HFF-Myc (cell line): ENCODE data around the gene ADCY1.
A peak's percentile ranks its signal among the peaks of the same experiment; 100 is the strongest.

Source experiments
- DNase-seq: peaks from one replicate; pipeline ENCODE4 v3.0.0-alpha.2; 2011; ENCODE audit warnings: low read depth; ENCODE audit errors: extremely low read depth
- H3K4me3 ChIP-seq: replicated peaks from 2 replicates; pipeline ENCODE4 v1.5.1; 2011; ENCODE audit warnings: low read depth, mild to moderate bottlenecking, control low read depth, low read length
- CTCF ChIP-seq: IDR thresholded peaks from 2 replicates; pipeline ENCODE4 v1.5.1; 2012; ENCODE audit warnings: mild to moderate bottlenecking, low read depth, low read length, control low read depth; ENCODE audit errors: missing control alignments

Gene ADCY1

DNA sequence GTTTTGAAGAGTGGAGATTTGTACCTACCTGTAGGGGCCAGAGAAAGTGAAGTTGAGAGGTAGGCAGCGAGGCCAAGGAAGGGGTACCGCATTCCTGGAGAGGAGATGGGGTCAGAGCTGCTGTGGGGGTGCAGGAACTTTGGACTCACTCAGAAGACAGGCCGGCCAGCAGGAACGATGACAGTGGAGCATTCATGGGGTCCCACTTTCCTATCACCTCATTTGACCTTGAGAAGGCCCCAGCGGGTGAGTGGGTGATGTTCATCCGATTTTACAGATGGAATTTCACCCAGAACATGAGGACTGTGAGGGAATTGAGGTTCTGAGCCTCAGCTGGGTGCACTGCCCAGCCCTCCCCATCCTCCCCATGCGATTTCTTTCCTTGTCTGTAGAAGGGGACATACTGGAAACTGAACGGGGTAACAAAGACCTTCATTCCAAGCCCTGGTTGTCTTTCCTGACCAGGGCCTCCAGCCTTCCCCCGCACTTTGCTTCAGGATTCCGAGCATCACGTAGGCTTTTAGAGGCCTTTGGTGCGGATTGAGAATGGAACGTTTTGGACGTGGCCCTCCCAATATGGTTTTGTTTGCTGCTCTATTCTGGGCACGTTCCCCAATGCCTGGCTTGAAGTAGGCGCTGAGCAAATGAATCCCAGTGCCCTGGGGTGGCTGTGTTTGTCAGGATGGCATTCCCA, 87.3 kb downstream of the ADCY1 start:
- no peak for TF ChIP-seq CTCF
- no peak for DNase-seq
- H3K4me3 ChIP-seq, result no peak overlapping the region

DNA sequence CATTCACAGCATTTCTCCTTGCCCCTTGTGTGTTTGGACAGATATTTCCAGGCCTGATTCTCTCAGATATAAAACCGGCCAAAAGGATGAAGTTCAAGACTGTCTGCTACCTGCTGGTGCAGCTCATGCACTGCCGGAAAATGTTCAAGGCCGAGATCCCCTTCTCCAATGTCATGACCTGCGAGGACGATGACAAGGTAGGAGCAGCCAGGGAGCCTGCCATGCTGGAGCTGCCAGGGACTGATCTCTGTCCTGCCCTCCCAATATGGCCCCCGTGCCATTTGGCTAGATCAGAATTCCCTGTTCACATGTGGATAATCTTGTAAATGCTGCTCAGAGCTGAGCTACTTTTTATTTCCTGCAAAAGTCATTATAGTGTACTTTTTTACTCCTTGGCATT, 87.8 kb downstream of the ADCY1 start:
- DNase-seq, result no peak
- H3K4me3 ChIP-seq, result no peak overlapping the region
- TF ChIP-seq CTCF, result no peak

- no peak overlapping the region for H3K4me3 ChIP-seq
- no peak for DNase-seq
- no peak for TF ChIP-seq CTCF
Measured at GRCh38 chr7:45662540-45663166, 88.5 kb downstream of the ADCY1 start.

DNA sequence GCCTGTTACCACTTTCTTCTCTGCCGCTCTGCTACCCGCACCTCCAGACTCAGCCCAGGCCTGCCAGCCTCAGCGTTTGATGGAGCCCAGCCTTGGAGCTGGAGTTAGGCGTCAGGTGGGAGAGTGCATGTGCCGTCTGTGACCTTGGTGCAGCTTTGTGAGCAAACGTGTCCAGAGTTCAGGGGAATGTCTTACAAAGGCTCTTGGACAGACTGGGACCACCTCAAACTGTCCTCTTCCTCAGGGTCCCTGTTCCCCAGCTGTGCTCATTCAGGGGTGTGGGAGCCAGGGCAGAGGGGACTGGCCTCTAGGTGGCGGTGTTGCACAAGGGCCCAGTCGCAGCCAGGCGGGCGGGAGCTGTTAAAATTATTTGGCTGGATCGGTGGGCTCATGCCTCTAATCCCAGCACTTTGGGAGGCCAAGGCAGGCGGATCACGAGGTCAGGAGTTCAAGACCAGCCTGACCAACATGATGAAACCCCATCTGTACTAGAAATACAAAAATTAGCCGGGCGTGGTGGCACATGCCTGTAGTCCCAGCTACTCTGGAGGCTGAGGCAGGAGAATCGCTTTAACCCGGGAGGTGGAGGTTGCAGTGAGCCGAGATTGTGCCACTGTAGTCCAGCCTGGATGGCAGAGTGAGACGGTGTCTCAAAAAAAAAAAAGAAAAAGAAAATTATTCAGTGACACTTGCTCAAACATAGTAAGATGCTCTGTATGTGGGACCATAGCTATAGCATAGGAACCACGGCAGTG, 89.2 kb downstream of the ADCY1 start:
- no peak for DNase-seq
- no peak overlapping the region for H3K4me3 ChIP-seq
- peak; percentile 82 for TF ChIP-seq CTCF

GRCh38 chr7:45663965-45664633, 89.9 kb downstream of the ADCY1 start:
- no peak for DNase-seq
- no peak overlapping the region for H3K4me3 ChIP-seq
- TF ChIP-seq CTCF, result no peak

GRCh38 chr7:45665172-45665571, 91.0 kb downstream of the ADCY1 start:
- no peak overlapping the region for H3K4me3 ChIP-seq
- no peak for DNase-seq
- TF ChIP-seq CTCF, result no peak
